ENCODE results near the gene OR2L2.
"Not testable (repeated sequence)": the region's sequence is repeated elsewhere in the genome, so short reads cannot be mapped to it uniquely, and the experiment has no call there.

The OR2L2 gene

GRCh38 chr1:248029770-248030169, at the start of gene OR2L2:
TSS of gene OR2L2 (plus strand) at chr1:248030070. CDS start at chr1:248038268, 8,198 bp downstream.
- DNase-seq, result no peak
- intact Hi-C loops (cut with DNase I), result no loop called here

DNA sequence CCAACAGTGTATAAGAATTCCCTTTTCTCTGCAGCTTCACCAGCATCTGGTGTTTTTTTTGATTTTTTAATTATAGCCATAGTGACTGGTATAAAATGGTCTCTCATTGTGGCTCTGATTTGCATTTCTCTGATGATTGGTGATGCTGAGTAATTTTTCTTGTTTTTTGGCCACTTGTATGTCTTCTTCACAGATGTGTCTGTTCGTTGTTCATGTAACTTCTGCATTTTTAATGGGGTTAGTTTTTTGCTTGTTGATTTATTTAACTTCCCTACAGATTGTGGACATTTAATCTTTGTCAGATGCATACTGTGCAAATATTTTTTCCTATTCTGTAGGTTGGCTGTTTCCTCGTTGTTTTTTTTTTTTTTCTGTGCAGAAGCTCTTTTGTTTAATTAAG, 36.9 kb upstream of the OR2L2 start:
- intact Hi-C loops (cut with DNase I), result no loop called here
- no peak for DNase-seq

DNA sequence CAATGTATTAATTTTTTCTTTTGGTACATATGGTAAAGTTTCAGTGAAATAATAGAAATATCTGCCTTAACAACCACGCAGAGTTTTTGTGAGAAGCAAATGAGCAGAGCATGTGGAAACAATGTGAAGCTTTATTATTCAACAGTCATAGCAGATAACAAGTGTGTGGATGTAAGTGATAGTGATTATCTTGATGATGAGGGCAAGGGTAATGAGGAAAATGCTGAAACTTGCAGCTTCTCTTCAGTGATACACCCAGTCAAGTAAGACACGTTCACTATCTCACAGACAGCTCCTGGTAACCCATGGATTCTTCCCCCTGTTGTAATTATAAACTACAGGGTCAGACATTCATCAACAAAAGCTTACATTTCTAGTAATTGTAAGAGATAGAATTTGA, 31.1 kb upstream of the OR2L2 start:
- intact Hi-C loops (cut with DNase I), result no loop called here
- no peak for DNase-seq

GRCh38 chr1:248000169-248000568, 29.7 kb upstream of the OR2L2 start:
- intact Hi-C loops (cut with DNase I), result no loop called here
- DNase-seq, result no peak

DNA sequence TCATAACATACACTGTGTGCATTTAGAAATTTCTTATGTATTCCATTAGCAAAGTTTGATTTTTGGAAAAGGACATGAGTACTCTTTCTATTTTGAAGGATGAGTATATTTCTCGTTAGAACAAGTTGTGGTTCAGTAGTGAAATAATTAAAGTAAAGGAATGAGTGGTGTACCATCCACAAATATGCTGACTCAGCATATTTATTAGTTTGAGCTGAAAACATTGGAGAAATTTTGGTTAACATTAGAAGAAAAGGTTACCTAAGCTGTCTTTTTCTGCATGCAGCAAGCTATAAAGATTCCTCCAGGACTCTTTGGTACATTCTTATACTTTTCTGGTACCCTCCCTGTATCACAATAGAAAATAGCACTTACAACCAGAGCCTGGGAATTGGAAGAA, 22.1 kb upstream of the OR2L2 start:
- intact Hi-C loops (cut with DNase I), result no loop called here
- DNase-seq, result no peak

DNA sequence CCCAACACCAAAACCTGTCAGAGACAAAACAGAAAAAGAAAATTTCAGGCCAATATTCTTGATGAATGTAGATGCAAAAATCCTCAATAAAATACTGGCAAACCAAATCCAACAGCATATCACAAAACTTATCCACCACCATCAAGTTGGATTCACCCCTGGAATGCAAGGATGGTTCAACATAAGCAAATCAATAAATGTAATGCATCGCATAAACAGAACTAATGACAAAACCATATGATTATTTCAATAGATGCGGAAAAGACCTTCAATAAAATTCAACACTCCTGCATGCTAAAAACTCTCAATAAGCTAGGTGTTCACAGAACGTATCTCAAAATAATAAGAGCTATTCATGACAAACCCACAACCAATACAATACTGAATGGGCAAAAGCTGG, 20.2 kb upstream of the OR2L2 start:
- intact Hi-C loops (cut with DNase I), result no loop called here
- no peak for DNase-seq

- intact Hi-C loops (cut with DNase I), result no loop called here
- DNase-seq, result peak in 2 of 42 donors; percentile 2 to 7
These were observed 16.6 kb upstream of the OR2L2 start, which contains the start of gene OR2L5 for GRCh38 chr1:248013229-248013710. TSS of gene OR2L5 (plus strand) at chr1:248013660. CDS start at chr1:248021948, 8,288 bp downstream.

DNA sequence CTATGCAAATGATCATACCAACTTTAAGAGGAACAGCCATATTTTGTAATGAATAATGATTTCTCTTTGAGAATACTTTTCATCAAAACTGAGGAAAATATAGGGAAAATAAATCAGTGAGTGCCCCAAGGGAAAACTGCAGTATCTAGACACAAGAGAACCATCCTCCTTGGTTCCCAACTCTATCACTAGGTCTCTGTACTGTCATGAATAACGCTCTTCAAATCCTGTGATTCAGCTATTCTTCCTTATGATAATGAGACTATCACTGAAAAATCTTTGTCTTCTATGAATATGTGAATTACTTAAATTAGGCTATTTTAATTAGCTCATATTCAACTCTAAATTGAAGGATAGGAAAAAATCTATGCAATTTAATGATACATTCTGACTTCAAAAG, 14.1 kb upstream of the OR2L2 start:
- no peak for DNase-seq
- intact Hi-C loops (cut with DNase I), result no loop called here

DNA sequence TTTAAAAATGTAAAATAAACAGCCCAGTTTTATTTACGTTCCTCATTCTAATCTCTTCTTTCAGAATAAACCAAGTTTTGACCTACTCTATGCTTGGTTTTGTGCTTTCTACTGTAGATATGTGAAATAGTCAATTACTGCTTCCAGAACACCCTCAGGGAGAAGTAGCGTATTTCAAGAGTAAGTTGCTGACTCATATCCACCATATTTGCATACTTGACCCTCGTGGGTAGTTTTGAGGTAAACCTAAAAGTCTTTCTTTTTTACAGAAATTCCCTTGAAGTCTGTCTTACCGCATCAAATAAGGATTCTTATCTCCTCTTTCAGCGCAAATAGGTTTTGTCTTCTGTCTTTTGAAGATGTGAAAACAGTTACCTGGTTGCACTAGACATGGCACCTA, 15.3 kb downstream of the OR2L2 start:
- intact Hi-C loops (cut with DNase I), result no loop called here
- no peak for DNase-seq

GRCh38 chr1:248046536-248046935, 16.7 kb downstream of the OR2L2 start, which contains the start of gene OR2L3:
TSS of gene OR2L3 (plus strand) at chr1:248046836. CDS start at chr1:248060682, 13,846 bp downstream.
- no peak for DNase-seq
- intact Hi-C loops (cut with DNase I), result no loop called here

GRCh38 chr1:248047008-248047407, 17.1 kb downstream of the OR2L2 start:
- DNase-seq, result no peak

DNA sequence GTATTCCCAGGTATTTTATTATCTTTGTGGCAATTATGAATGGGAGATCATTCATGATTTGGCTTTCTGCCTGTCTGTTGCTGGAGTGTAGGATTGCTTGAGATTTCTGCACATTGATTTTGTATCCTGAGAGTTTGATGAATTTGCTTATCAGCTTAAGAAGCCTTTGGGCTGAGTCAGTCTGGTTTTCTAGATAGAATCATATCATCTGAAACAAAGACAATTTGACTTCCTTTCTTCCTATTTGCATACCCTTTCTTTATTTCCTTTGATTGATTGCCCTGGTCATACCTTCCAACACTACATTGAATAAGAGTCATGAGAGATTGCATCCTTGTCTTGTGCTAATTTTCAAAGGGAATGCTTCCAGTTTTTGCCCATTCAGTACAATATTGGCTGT, 24.8 kb downstream of the OR2L2 start:
- no peak for DNase-seq
- intact Hi-C loops (cut with DNase I), result no loop called here

More at GRCh38 chr1:248047008-248047407, 17.1 kb downstream of the OR2L2 start:
- intact Hi-C loops (cut with DNase I), result no loop called here

DNA sequence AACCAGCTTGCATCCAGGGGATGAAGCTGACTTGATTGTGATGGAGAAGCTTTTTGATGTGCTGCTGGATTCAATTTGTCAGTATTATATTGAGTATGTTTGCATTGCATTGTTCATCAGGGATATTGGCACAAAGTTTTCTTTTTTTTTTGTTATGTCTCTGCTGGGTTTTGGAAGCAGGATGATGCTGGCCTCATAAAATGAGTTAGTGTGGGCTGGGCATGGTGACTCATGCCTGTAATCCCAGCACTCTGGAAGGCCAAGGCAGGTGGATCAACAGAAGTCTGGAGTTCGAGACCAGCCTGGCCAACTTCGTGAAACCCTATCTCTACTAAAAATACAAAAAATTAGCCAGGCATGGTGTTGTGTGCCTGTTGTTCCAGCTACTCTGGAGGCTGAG, 25.4 kb downstream of the OR2L2 start:
- intact Hi-C loops (cut with DNase I), result no loop called here
- no peak for DNase-seq

DNA sequence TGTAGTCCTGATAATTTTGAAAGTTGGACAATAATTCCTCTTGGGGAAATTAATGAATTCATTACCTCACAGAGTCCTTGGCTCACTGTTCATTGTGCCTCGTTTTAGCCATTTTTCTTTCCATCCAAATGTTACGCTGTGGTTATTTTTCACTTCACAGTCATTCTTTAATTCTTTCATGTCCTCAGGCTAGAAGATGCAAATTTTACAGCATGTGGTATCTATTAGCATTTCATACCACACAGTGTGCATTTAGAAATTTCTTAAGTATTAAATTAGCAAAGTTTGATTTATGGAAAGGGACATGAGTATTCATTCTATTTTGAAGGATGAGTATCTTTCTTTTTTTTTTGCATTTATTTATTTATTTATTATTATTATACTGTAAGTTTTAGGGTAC, 35.2 kb downstream of the OR2L2 start:
- DNase-seq, result no peak
- intact Hi-C loops (cut with DNase I), result no loop called here

DNA sequence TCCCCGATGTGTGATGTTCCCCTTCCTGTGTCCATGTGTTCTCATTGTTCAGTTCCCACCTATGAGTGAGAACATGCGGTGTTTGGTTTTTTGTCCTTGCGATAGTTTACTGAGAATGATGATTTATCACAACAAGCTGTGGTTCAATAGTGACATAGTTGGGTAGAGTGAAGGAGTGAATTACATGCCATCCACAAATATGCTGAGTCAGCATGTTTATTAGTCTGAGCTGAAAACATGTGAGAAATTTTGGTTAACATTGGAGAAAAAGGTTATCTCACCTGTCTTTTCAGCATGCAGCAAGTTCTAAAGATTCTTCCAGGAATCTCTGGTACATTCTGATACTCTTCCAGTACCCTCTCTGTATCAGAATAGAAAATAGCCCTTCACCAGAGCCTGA, 35.7 kb downstream of the OR2L2 start:
- intact Hi-C loops (cut with DNase I), result no loop called here
- no peak for DNase-seq

GRCh38 chr1:248083864-248084263, 54.0 kb downstream of the OR2L2 start:
- intact Hi-C loops (cut with DNase I); DNase-seq: not testable (repeated sequence)
